Type B pancreatic cell (in vitro differentiated cells): ENCODE data around the gene SCAF1. TPM values are rescaled to one million over a fixed set of nuclear protein-coding genes. Genes with fewer than 3 reads are reported as not detected.

ENCODE experiments used
- DNase-seq: peaks from one replicate; pipeline ENCODE4 v3.0.0; 2021; ENCODE audit warnings: mixed read lengths; ENCODE audit not compliant: unreplicated experiment; ENCODE audit errors: extremely low spot score
- H3K27ac Mint-ChIP-seq: 2 replicates; pipeline ENCODE4 v1.8.0; 2021; ENCODE audit warnings: mild to moderate bottlenecking, mixed read lengths
- H3K27me3 Mint-ChIP-seq: 2 replicates; pipeline ENCODE4 v1.8.0; 2021; ENCODE audit warnings: mixed read lengths
- H3K36me3 Mint-ChIP-seq: 2 replicates; pipeline ENCODE4 v1.8.0; 2021; ENCODE audit warnings: mixed read lengths
- H3K4me1 Mint-ChIP-seq: one replicate; pipeline ENCODE4 v1.8.0; 2021; ENCODE audit warnings: mixed read lengths; ENCODE audit not compliant: unreplicated experiment
- H3K4me3 Mint-ChIP-seq: 2 replicates; pipeline ENCODE4 v1.8.0; 2021; ENCODE audit warnings: mild to moderate bottlenecking, mixed read lengths
- H3K9me3 Mint-ChIP-seq: 2 replicates; pipeline ENCODE4 v1.8.0; 2021; ENCODE audit warnings: mixed read lengths
- CTCF ChIP-seq: fragments of 200-600 bp; sonication (generic); conservative IDR thresholded peaks from 2 replicates; pipeline ENCODE4 v1.5.0; 2021; ENCODE audit warnings: antibody characterized with exemption, mild to moderate bottlenecking
- long read RNA-seq: library from polyadenylated mRNA; unstranded; transcript quantifications from one replicate; pipeline ENCODE4 v2.0.0, GENCODE V29; 2020
- total RNA-seq: library from RNA; stranded (reverse); gene quantifications from 2 replicates; pipeline ENCODE4 v1.2.1, GENCODE V29; 2021; ENCODE audit warnings: low replicate concordance

SCAF1 gene
- 75.0 and 78.1 TPM in 2 replicates for total RNA-seq
- long read RNA-seq: 0 reads

- H3K27me3 Mint-ChIP-seq: no peaks in the 10 kb centered on the region
These were observed at the start of gene SCAF1 for GRCh38 chr19:49641688-49642491. Gene SCAF1 (plus strand): TSS chr19:49642209. CDS start chr19:49645027, 2,818 bp downstream.

GRCh38 chr19:49592486-49593232 lies 49.4 kb upstream of the SCAF1 start:
- peak overlapping the region; percentile 93 for H3K4me3 Mint-ChIP-seq
- H3K4me1 Mint-ChIP-seq: peaks cover 7% of the 10 kb centered on the region
- peaks cover 9% of the 10 kb centered on the region for H3K36me3 Mint-ChIP-seq
- H3K27me3 Mint-ChIP-seq: no peaks in the 10 kb centered on the region
- H3K9me3 Mint-ChIP-seq: no peaks in the 10 kb centered on the region
- no peak for TF ChIP-seq CTCF
- peak overlapping the region; percentile 94 for H3K27ac Mint-ChIP-seq
- no peak for DNase-seq

More at GRCh38 chr19:49641688-49642491, at the start of gene SCAF1:
- DNase-seq: peak; percentile 100
- H3K27ac Mint-ChIP-seq: peak within 1 kb of the TSS; percentile 100
- peaks cover 49% of the 10 kb centered on the region for H3K4me1 Mint-ChIP-seq
- no peak for TF ChIP-seq CTCF
- H3K4me3 Mint-ChIP-seq: peak within 1 kb of the TSS; percentile 98
- no peaks in the 10 kb centered on the region for H3K9me3 Mint-ChIP-seq
- H3K36me3 Mint-ChIP-seq: no peaks in the 10 kb centered on the region

DNA sequence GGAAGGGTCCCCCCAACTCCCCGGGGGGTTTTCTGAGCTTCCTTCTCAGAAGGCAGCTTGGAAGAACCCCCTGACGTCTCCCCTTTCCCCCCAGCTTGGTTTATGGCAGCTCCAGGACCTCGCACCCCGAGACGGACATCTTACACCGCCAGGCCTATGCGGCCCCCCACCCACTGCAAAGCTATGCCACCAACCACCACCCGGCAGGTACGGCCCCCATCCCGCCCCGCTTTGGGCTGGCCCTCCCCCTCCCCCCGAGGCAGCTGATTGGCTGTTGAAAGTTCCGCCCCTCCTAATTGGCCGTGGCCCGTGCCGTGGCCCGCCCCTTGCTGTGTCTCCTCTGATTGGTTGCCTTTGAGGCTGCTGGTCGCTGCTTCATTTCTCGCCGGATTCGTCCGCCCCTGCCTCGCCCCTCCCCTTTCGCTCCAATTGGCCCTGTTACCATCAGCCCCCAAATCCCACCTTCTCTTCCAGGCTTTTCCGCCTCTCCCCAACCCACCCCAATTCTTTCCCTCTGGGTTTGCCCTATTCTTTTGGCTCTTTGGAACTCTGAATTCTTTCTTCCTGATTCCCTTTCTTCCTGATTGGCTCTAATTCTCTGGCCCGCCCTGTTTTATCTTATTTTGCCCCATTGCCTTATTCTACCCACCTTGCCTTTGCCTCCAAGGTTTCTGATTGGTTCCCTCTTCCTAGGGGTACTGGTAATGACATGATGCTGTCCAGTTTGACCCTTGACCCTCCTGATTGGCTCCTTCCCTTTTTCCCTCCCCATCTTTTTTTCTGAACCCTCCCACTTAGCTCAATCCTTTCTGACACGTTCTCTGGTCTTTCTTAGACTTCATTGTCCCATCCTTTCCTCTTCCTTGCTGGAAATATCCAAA lies 48.5 kb upstream of the SCAF1 start:
- peak overlapping the region; percentile 93 for H3K4me3 Mint-ChIP-seq

DNA sequence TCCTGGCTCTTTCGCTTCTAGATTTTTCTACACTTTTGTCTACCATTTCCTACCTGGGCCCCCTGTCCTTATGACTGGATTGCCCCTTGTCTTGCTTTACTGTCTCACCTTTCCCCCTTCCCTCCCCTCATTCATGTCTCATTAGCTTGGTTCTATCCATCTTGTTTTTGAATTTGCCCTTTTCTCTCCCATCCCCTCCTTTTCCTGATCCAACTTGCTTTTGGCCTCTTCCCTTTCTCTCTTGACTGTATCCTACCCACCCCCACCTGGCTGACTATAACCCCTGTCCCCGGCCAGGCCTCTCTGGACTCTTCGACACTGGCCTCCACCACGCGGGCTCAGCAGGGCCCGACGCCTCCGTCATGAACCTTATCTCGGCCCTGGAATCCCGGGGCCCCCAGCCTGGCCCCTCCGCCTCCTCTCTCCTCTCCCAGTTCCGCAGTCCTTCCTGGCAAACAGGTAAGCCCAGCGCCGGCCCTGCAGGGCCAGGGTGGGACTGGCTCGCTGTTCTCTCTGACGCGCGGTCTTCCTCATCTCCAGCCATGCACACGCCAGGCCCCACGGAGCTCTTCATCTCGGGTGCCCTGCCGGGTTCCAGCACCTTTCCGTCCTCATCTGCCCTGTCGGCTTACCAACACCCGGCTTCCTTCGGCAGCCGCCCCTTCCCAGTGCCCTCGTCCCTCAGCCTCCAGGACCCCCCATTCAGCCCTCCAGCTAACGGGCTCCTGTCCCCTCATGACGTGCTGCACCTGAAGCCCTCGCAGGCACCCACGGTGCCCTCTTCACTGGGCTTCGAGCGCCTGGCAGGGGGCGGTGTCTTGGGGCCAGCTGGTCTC lies 47.6 kb upstream of the SCAF1 start:
- Mint-ChIP-seq H3K27me3 (no peaks in the 10 kb centered on the region), H3K36me3 (peaks cover 9% of the 10 kb centered on the region), H3K4me1 (peaks cover 7% of the 10 kb centered on the region), H3K4me3 (peak overlapping the region; percentile 93), H3K27ac (peak overlapping the region; percentile 94), H3K9me3 (no peaks in the 10 kb centered on the region)
- TF ChIP-seq CTCF: no peak
- no peak for DNase-seq

More for the DNA sequence above, 48.5 kb upstream of the SCAF1 start:
- no peaks in the 10 kb centered on the region for H3K27me3 Mint-ChIP-seq
- TF ChIP-seq CTCF: no peak
- H3K4me1 Mint-ChIP-seq: peaks cover 7% of the 10 kb centered on the region
- H3K9me3 Mint-ChIP-seq: no peaks in the 10 kb centered on the region
- H3K36me3 Mint-ChIP-seq: peaks cover 9% of the 10 kb centered on the region
- DNase-seq: peak; percentile 92
- peak overlapping the region; percentile 94 for H3K27ac Mint-ChIP-seq
